HL-60 (cell line): ENCODE results near the gene PLTP.

Experiments used
- GABPA ChIP-seq: IDR thresholded peaks from 2 replicates; pipeline ENCODE4 v1.6.1; 2012; ENCODE audit warnings: low read depth
- POLR2AphosphoS5 ChIP-seq: IDR thresholded peaks from 2 replicates; pipeline ENCODE4 v1.6.1; 2012; ENCODE audit warnings: low read depth
- TF ChIP-seq, protein P1 (sequence below): IDR thresholded peaks from one replicate; pipeline ENCODE4 v1.5.1; 2011; ENCODE audit warnings: low read length, control low read depth, inconsistent platforms; ENCODE audit not compliant: insufficient read depth
- TF ChIP-seq, protein P2 (sequence below): IDR thresholded peaks from 2 replicates; pipeline ENCODE4 v1.6.1; 2012; ENCODE audit warnings: low read depth; ENCODE audit not compliant: insufficient replicate concordance

DNA sequence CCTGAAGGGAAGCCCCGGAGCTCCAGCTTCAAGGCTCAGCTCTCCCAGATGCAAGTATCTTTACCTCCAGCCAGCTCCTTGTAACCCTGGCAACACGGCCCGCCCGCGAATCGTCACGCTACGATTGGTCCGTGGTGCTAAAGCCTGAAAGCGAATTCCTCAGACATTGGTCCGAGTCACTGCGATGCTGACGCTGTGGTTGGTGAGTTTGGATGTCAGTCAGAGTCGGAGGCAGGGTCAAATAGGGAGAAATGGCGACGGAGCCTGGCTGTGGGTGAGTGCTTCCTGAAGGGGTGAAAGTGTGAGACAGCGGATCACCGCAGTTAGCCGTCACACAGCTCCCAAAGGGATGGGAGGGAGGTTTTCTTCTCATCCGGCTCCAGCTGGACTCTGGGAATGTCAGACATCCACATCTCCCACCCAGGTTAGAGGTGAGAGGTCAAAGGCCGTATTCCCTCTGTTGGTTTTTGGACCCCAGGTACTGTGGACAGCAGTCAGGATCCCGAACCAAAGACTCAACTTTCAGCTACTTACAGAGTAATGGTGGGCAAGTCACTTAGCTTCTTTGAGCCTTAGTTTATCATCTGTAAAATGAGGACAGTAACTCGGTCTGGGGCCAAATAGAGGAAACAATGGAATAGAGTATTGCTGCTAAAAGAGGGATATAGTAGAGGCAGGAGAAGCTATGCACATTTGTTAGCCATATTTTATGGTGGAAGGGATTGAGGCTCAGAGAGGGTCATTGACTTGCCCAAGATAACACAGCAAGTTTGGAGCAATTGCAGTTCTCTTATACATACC, 30.8 kb downstream of the PLTP start, which contains the start of gene ZSWIM1:
- TF ChIP-seq, protein P1, sequence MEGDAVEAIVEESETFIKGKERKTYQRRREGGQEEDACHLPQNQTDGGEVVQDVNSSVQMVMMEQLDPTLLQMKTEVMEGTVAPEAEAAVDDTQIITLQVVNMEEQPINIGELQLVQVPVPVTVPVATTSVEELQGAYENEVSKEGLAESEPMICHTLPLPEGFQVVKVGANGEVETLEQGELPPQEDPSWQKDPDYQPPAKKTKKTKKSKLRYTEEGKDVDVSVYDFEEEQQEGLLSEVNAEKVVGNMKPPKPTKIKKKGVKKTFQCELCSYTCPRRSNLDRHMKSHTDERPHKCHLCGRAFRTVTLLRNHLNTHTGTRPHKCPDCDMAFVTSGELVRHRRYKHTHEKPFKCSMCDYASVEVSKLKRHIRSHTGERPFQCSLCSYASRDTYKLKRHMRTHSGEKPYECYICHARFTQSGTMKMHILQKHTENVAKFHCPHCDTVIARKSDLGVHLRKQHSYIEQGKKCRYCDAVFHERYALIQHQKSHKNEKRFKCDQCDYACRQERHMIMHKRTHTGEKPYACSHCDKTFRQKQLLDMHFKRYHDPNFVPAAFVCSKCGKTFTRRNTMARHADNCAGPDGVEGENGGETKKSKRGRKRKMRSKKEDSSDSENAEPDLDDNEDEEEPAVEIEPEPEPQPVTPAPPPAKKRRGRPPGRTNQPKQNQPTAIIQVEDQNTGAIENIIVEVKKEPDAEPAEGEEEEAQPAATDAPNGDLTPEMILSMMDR: no peak
- TF ChIP-seq, protein P2, sequence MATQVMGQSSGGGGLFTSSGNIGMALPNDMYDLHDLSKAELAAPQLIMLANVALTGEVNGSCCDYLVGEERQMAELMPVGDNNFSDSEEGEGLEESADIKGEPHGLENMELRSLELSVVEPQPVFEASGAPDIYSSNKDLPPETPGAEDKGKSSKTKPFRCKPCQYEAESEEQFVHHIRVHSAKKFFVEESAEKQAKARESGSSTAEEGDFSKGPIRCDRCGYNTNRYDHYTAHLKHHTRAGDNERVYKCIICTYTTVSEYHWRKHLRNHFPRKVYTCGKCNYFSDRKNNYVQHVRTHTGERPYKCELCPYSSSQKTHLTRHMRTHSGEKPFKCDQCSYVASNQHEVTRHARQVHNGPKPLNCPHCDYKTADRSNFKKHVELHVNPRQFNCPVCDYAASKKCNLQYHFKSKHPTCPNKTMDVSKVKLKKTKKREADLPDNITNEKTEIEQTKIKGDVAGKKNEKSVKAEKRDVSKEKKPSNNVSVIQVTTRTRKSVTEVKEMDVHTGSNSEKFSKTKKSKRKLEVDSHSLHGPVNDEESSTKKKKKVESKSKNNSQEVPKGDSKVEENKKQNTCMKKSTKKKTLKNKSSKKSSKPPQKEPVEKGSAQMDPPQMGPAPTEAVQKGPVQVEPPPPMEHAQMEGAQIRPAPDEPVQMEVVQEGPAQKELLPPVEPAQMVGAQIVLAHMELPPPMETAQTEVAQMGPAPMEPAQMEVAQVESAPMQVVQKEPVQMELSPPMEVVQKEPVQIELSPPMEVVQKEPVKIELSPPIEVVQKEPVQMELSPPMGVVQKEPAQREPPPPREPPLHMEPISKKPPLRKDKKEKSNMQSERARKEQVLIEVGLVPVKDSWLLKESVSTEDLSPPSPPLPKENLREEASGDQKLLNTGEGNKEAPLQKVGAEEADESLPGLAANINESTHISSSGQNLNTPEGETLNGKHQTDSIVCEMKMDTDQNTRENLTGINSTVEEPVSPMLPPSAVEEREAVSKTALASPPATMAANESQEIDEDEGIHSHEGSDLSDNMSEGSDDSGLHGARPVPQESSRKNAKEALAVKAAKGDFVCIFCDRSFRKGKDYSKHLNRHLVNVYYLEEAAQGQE: peak; percentile 81
- TF ChIP-seq GABPA (no peak), POLR2AphosphoS5 (peak; percentile 92)
